ENCODE measurements around the gene TBP.

DNA sequence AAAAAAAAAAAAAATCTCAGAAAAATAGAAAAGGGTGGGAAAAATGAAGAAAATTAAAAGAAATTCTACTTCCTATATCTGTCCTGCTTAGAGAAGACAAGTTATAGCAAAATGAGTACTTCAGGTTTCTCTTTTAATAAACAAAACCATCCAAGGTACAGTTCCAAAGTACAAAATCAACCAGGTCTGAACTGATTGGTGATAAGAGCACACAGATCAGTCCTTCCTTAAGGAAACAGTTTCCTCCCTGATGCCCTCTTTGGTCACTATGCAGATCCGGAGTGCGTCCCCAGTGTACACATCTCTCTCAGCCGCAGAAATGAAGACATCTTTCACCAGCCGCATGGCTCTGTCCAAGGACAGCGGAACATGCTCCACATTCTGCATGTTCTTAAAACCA, 19.2 kb upstream of the TBP start:
- TF ChIP-seq, protein P1, sequence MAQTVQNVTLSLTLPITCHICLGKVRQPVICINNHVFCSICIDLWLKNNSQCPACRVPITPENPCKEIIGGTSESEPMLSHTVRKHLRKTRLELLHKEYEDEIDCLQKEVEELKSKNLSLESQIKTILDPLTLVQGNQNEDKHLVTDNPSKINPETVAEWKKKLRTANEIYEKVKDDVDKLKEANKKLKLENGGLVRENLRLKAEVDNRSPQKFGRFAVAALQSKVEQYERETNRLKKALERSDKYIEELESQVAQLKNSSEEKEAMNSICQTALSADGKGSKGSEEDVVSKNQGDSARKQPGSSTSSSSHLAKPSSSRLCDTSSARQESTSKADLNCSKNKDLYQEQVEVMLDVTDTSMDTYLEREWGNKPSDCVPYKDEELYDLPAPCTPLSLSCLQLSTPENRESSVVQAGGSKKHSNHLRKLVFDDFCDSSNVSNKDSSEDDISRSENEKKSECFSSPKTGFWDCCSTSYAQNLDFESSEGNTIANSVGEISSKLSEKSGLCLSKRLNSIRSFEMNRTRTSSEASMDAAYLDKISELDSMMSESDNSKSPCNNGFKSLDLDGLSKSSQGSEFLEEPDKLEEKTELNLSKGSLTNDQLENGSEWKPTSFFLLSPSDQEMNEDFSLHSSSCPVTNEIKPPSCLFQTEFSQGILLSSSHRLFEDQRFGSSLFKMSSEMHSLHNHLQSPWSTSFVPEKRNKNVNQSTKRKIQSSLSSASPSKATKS (CRISPR knock-in tag; IDR thresholded peaks at IDR 0.05) = no peak
- TF ChIP-seq ARHGAP35 (CRISPR knock-in tag; IDR thresholded peaks at IDR 0.05; ENCODE audit: borderline replicate concordance) (no peak), ZNF224 (CRISPR knock-in tag; IDR thresholded peaks at IDR 0.05) (no peak), TCF7L2 (IDR thresholded peaks at IDR 0.05; ENCODE audit: low read depth, low read length) (no peak)
- TF ChIP-seq, protein P2, sequence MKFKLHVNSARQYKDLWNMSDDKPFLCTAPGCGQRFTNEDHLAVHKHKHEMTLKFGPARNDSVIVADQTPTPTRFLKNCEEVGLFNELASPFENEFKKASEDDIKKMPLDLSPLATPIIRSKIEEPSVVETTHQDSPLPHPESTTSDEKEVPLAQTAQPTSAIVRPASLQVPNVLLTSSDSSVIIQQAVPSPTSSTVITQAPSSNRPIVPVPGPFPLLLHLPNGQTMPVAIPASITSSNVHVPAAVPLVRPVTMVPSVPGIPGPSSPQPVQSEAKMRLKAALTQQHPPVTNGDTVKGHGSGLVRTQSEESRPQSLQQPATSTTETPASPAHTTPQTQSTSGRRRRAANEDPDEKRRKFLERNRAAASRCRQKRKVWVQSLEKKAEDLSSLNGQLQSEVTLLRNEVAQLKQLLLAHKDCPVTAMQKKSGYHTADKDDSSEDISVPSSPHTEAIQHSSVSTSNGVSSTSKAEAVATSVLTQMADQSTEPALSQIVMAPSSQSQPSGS (CRISPR knock-in tag; IDR thresholded peaks at IDR 0.05) = no peak

Measured in HepG2 (cell line).